NCI-H2196 treated with DMSO at 0.1 percent for 48 hours (cell line): ENCODE measurements around the gene ZNF839.
"Not testable (repeated sequence)": the region's sequence is repeated elsewhere in the genome, so short reads cannot be mapped to it uniquely, and the experiment has no call there.

Experiments
- DNase-seq: peaks from one replicate; lab custom pipeline; 2025; ENCODE audit not compliant: unreplicated experiment; lab: John Stamatoyannopoulos, UW

ZNF839 gene

GRCh38 chr14:102319351-102320032 is at the start of gene ZNF839:
Gene ZNF839 (plus strand): TSS chr14:102319746. CDS start chr14:102319766, 20 bp downstream.
- DNase-seq: peak; percentile 25

GRCh38 chr14:102272392-102272791 is 47.2 kb upstream of the ZNF839 start:
- no peak for DNase-seq

- DNase-seq: no peak
Measured at GRCh38 chr14:102275866-102276265, 43.7 kb upstream of the ZNF839 start.

GRCh38 chr14:102277874-102278630 is 41.5 kb upstream of the ZNF839 start:
- DNase-seq: no peak

- no peak for DNase-seq
Measured at GRCh38 chr14:102278631-102278935, 41.0 kb upstream of the ZNF839 start.

GRCh38 chr14:102279282-102279681 is 40.3 kb upstream of the ZNF839 start:
- no peak for DNase-seq

GRCh38 chr14:102279688-102280348 is 39.7 kb upstream of the ZNF839 start:
- no peak for DNase-seq

GRCh38 chr14:102280376-102280962 is 39.1 kb upstream of the ZNF839 start:
- DNase-seq: no peak

GRCh38 chr14:102282751-102283465 is 36.6 kb upstream of the ZNF839 start:
- DNase-seq: no peak

- no peak for DNase-seq
Measured at GRCh38 chr14:102283631-102284129, 35.9 kb upstream of the ZNF839 start.

- DNase-seq: no peak
Measured at GRCh38 chr14:102285106-102285505, 34.4 kb upstream of the ZNF839 start.

- no peak for DNase-seq
Measured at GRCh38 chr14:102288139-102288538, 31.4 kb upstream of the ZNF839 start.

GRCh38 chr14:102292441-102292840 is 27.1 kb upstream of the ZNF839 start:
- DNase-seq: no peak

GRCh38 chr14:102293781-102294180 is 25.8 kb upstream of the ZNF839 start:
- no peak for DNase-seq

- no peak for DNase-seq
Measured at GRCh38 chr14:102295270-102295669, 24.3 kb upstream of the ZNF839 start.

- DNase-seq: no peak
Measured at GRCh38 chr14:102297436-102298170, 21.9 kb upstream of the ZNF839 start.

- not testable (repeated sequence) for DNase-seq
Measured at GRCh38 chr14:102298303-102299070, 21.1 kb upstream of the ZNF839 start.

- no peak for DNase-seq
Measured at GRCh38 chr14:102303664-102304063, 15.9 kb upstream of the ZNF839 start.
